AG08395 (cell line): ENCODE results near the gene NEU3.
"Not testable (repeated sequence)": the region's sequence is repeated elsewhere in the genome, so short reads cannot be mapped to it uniquely, and the experiment has no call there.

Experiments
- DNase-seq: peaks from one replicate; pipeline ENCODE4 v3.0.0; 2012; ENCODE audit warnings: mixed read lengths, low spot score

The NEU3 gene

DNA sequence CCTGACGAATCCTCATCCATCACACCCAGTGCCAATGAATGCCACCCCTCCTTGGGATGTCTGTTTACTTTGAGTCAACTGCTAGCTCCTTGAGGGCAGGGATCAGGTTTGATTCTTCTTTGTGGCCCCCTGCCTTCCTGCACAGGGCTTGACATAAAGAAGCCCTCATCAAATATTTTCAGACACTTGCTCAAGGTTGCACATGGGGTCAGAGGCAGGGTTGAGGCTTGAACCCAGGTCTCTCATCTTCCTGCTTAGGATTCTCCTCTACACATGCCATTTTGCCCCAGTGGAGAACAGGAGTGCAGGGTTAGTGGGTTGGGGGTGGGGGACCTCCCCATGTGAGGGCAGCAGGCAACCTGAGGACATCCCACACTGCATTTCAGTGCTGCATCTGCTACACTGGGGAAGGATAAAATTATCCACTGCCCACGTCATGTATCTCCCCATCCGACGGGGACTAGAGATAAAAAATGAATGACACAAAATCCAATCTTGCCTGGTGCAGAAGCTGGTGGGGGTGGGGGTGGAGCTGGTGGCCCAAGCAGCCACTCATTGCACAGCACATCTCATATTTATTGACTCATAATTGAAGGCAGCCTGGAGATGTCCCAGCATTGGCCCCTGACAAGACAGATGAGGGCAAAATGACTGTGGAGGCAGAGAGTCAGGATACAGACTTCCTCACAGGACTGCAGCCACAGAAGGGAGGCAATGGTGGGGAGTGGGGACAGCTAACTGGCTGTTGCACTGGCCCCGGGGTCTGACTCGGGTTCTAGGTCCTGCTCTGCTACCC is 41.3 kb downstream of the NEU3 start:
- no peak for DNase-seq

DNA sequence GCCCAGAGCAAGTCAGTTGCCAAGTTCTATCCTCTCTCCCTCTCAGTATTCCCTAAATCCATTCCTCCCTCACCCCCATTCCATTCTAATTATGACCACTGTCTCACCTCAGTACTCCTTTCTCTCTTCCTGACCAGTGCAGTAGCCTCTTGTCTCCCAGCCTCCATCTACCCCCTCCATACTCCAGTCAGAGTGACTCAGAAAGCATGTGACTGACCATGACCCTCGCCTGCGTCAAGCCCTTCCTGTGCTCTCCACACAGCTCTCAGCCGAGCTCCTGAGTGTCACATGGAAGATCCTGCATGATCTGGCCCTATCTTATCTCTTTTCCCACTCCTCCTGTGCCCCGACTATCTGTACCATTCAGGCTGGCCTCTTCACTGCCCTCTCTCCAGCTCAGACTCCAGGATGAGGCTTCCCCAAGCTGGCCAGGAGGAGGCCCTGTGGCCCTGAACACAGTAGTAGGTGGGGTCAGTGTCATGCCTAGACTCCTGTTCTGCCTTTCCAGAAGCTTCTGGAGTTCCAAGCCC is 42.6 kb downstream of the NEU3 start:
- peak; percentile 69 for DNase-seq

DNA sequence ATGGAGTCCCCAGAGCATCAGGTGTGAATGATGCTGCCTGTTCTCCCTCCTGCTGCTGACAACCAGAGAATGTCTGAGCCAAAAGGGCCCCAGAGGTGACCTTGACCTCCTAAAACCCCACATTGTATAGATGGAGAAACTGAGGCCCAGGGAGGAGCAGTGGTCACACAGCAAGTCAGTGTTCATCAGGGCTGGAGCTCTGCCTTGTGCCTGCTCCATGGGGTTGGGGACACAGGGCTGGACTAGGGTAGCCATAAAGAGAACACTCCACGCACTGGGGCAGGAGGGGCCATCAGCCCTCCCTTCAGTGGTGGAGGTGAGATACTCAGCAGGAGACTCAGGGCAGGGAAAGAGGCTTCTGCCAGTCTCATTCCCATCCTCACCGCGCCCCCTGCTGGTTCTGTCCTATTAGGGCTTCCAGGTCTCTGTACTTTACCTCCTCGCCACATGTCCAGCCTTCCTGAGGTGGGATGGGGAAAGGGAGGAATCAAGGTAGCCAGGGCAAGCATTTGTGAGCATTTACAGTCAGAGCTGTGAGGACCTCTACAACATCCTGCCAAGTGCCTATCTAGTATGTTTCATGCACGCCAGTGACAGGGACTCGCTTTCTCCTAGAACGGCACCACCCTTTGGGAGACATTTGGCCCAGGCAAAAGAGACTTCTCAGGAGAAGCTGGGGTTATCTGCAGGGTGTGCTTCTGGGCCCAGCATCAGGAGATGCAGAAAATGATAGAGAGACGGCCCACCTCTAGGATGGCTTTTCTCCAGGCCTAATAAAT is 43.2 kb downstream of the NEU3 start:
- peak; percentile 82 for DNase-seq

DNA sequence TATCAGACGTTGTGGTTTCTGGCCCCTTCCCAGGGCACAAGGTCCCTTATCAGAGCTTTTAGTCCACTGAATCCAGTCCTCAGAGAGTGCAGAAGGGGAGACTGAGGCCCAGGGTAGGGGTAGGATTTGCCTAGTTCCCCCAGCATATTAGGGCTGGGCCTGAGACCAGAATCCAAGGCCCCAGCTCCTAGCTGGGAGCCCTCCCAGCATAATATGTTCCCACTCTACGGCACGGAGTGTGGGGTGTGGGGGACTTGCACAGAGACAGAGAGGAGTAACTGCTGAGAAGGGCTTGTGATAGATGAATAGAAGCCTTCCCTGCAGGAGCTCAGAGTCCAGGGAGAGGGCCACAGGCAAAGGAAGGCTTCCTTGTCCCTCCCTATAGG is 43.8 kb downstream of the NEU3 start:
- no peak for DNase-seq

DNA sequence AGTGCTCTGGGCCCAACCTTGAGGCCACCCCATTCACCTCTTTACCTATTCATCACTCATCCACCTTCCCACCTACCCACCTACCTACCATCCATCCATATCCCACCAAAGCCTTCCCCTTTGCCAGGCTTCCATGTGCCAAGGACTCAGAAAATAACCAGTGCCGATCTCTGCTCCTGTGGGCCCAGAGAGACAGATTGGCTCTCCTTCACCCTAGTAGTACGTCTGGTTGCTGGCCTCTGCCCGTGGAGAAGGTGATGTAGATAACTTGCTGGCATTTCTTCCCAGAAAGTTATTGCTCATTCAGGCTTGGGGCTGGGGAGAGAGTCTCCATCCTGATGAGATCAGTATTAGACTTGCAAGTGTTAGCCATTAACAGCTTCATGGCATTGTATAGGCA is 45.2 kb downstream of the NEU3 start:
- DNase-seq: no peak

- no peak for DNase-seq
Observed at GRCh38 chr11:75035256-75035655, 46.5 kb downstream of the NEU3 start.

- no peak for DNase-seq
Observed at GRCh38 chr11:75035911-75036565, 47.3 kb downstream of the NEU3 start.

- no peak for DNase-seq
Observed at GRCh38 chr11:75040167-75040770, 51.5 kb downstream of the NEU3 start.

GRCh38 chr11:75041263-75041662 is 52.5 kb downstream of the NEU3 start:
- no peak for DNase-seq

GRCh38 chr11:75041821-75042220 is 53.1 kb downstream of the NEU3 start:
- DNase-seq: not testable (repeated sequence)

GRCh38 chr11:75044381-75045170 is 55.8 kb downstream of the NEU3 start:
- DNase-seq: not testable (repeated sequence)

DNA sequence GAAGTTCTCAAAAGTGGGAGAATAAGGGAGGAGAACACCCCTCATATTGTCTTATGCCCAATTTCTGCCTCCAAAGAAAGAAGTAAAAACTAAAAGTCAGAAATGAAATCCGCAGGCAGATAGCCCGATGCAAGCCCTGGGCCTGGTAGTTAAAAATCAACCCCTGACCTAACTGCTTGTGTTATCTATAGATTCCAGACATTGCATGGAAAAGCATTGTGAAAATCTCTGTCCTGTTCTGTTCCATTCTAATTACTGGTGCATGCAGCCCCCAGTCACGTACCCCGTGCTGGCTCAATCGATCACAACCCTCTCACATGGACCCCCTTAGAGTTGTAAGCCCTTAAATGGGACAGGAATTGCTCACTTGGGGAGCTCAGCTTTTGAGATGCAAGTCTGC is 57.9 kb downstream of the NEU3 start:
- DNase-seq: not testable (repeated sequence)

GRCh38 chr11:75047191-75047590 is 58.5 kb downstream of the NEU3 start:
- no peak for DNase-seq

GRCh38 chr11:75049501-75050266 is 61.0 kb downstream of the NEU3 start:
- DNase-seq: not testable (repeated sequence)

GRCh38 chr11:75050516-75050915 is 61.8 kb downstream of the NEU3 start:
- no peak for DNase-seq

GRCh38 chr11:75051043-75051442 is 62.3 kb downstream of the NEU3 start:
- no peak for DNase-seq

- no peak for DNase-seq
Observed at GRCh38 chr11:75052457-75052856, 63.7 kb downstream of the NEU3 start.

DNA sequence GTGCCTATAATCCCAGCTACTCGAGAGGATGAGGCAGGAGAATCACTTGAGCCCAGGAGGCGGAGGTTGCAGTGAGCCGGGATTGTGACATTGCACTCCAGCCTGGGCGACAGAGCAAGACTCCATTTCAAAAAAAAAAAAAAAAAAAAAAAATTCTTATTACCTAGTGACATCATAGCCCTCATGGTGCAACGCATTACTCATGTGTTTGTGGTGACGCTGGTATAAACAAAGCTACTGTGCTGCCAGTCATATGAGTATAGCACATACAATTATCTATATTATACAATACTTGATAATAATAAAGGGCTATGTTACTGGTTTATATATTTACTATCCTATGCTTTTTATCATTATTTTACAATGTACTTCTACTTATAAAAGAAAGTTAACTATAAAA is 66.8 kb downstream of the NEU3 start:
- DNase-seq: no peak

GRCh38 chr11:75056814-75057213 is 68.1 kb downstream of the NEU3 start:
- DNase-seq: no peak

DNA sequence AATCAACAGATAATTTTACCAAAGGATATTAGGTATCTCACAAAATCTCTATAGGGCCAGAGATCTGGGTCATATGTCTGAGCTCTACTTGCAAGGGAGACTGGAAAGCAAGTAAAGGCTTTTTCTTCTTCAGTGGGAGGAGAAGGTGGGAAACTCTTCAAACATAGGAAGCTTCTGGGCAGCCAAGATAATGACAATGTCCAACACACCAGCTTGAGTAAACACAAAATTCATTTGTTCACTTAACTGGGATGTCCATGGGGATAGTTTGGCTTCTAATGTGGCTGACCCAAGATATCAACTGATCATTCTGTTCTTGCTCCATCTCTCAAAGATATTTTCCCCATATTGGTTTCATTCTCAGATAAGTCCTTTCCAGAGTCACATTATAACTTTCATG is 70.6 kb downstream of the NEU3 start:
- DNase-seq: no peak
